Astrocyte (in vitro differentiated cells and primary cell): ENCODE measurements around the gene CWC27. TPM values are rescaled to one million over a fixed set of nuclear protein-coding genes. Genes with fewer than 3 reads are reported as not detected.

Source experiments
- DNase-seq: peaks from one replicate; pipeline ENCODE4 v3.0.0-alpha.2; 2010; ENCODE audit warnings: low read depth
- FAIRE-seq: peaks from 2 replicates; lab custom pipeline; 2011; peaks lifted over from hg19 to GRCh38; lab: Jason Lieb, UNC
- H2AFZ ChIP-seq: 2 replicates; pipeline ENCODE4 v1.6.0; 2012; ENCODE audit warnings: low read depth, low read length, inconsistent platforms
- H3K27ac ChIP-seq: 2 replicates; pipeline ENCODE4 v1.5.1; 2011; ENCODE audit warnings: low read depth, low read length, inconsistent platforms
- H3K27me3 ChIP-seq: 2 replicates; pipeline ENCODE4 v1.6.0; 2011; ENCODE audit warnings: low read length, inconsistent platforms; ENCODE audit not compliant: insufficient read depth
- H3K36me3 ChIP-seq: 2 replicates; pipeline ENCODE4 v1.5.1; 2011; ENCODE audit warnings: low read length, inconsistent platforms; ENCODE audit not compliant: insufficient read depth
- H3K4me1 ChIP-seq: 2 replicates; pipeline ENCODE4 v1.5.1; 2011; ENCODE audit warnings: low read length, inconsistent platforms; ENCODE audit not compliant: insufficient read depth
- H3K4me2 ChIP-seq: 2 replicates; pipeline ENCODE4 v1.6.0; 2012; ENCODE audit warnings: low read length, inconsistent platforms
- H3K4me3 ChIP-seq: 2 replicates; pipeline ENCODE4 v1.5.1; 2011; ENCODE audit warnings: low read depth, mild to moderate bottlenecking, low read length, inconsistent platforms; ENCODE audit not compliant: insufficient read depth
- H3K79me2 ChIP-seq: 2 replicates; pipeline ENCODE4 v1.6.0; 2012; ENCODE audit warnings: mild to moderate bottlenecking, low read length, inconsistent platforms; ENCODE audit not compliant: insufficient read depth
- H3K9ac ChIP-seq: 2 replicates; pipeline ENCODE4 v1.6.0; 2012; ENCODE audit warnings: mild to moderate bottlenecking, low read length, inconsistent platforms
- H3K9me3 ChIP-seq: 2 replicates; pipeline ENCODE4 v1.5.1; 2012; ENCODE audit warnings: low read depth, mild to moderate bottlenecking, low read length, inconsistent platforms; ENCODE audit not compliant: insufficient read depth
- H4K20me1 ChIP-seq: 2 replicates; pipeline ENCODE4 v1.6.0; 2012; ENCODE audit warnings: low read length, inconsistent platforms; ENCODE audit not compliant: insufficient read depth
- H3K27ac Mint-ChIP-seq: one replicate; pipeline ENCODE4 v1.8.0; 2021; ENCODE audit warnings: mild to moderate bottlenecking, mixed read lengths; ENCODE audit not compliant: unreplicated experiment
- H3K27me3 Mint-ChIP-seq: one replicate; pipeline ENCODE4 v1.8.0; 2021; ENCODE audit warnings: low read depth, mixed read lengths; ENCODE audit not compliant: unreplicated experiment
- H3K36me3 Mint-ChIP-seq: one replicate; pipeline ENCODE4 v1.8.0; 2021; ENCODE audit warnings: low read depth, mixed read lengths; ENCODE audit not compliant: unreplicated experiment
- H3K4me1 Mint-ChIP-seq: one replicate; pipeline ENCODE4 v1.8.0; 2021; ENCODE audit warnings: low read depth, mixed read lengths; ENCODE audit not compliant: unreplicated experiment
- H3K4me3 Mint-ChIP-seq: one replicate; pipeline ENCODE4 v1.8.0; 2021; ENCODE audit warnings: mild to moderate bottlenecking, moderate library complexity, mixed read lengths; ENCODE audit not compliant: unreplicated experiment
- H3K9me3 Mint-ChIP-seq: one replicate; pipeline ENCODE4 v1.8.0; 2021; ENCODE audit warnings: mild to moderate bottlenecking, mixed read lengths; ENCODE audit not compliant: unreplicated experiment
- CTCF ChIP-seq: IDR thresholded peaks from 2 replicates; pipeline ENCODE4 v1.5.1; 2011; ENCODE audit warnings: low read depth, mild to moderate bottlenecking, inconsistent platforms, low read length, moderate library complexity; ENCODE audit not compliant: insufficient read depth
- EZH2 ChIP-seq: IDR thresholded peaks from 2 replicates; pipeline ENCODE4 v1.6.1; 2012; ENCODE audit warnings: mild to moderate bottlenecking, low read length, inconsistent platforms; ENCODE audit not compliant: insufficient read depth
- total RNA-seq: library from RNA; stranded (reverse); gene quantifications from 2 replicates; pipeline ENCODE4 v1.2.1, GENCODE V29; 2021

The CWC27 gene
- total RNA-seq, 1 donor from 2014 or later: 25.7 TPM

- Histone ChIP-seq H3K27ac (no peak overlapping the region), H3K36me3 (peaks cover 25% of the 10 kb centered on the region), H2AFZ (no peak overlapping the region), H3K79me2 (peaks cover 21% of the 10 kb centered on the region), H3K9ac (no peak overlapping the region), H4K20me1 (peaks cover 6% of the 10 kb centered on the region), H3K9me3 (no peaks in the 10 kb centered on the region), H3K27me3 (no peaks in the 10 kb centered on the region), H3K4me2 (no peak overlapping the region), H3K4me3 (no peak overlapping the region), H3K4me1 (no peaks in the 10 kb centered on the region)
- Mint-ChIP-seq H3K27ac (no peak overlapping the region), H3K4me1 (no peaks in the 10 kb centered on the region), H3K36me3 (peaks cover 6% of the 10 kb centered on the region), H3K4me3 (no peak overlapping the region), H3K9me3 (peaks cover 2% of the 10 kb centered on the region), H3K27me3 (no peaks in the 10 kb centered on the region)
- DNase-seq (no peak), FAIRE-seq (no peak)
- TF ChIP-seq CTCF: no peak
- TF ChIP-seq EZH2: no peak
Measured at GRCh38 chr5:64727150-64727549, 41.6 kb upstream of the CWC27 start.

- H3K4me1 Mint-ChIP-seq: peaks cover 8% of the 10 kb centered on the region
- H3K27me3 Mint-ChIP-seq: no peaks in the 10 kb centered on the region
- no peak for TF ChIP-seq CTCF
- no peak for TF ChIP-seq EZH2
- H3K36me3 ChIP-seq: peaks cover 17% of the 10 kb centered on the region
- no peak overlapping the region for H3K4me3 ChIP-seq
- H3K36me3 Mint-ChIP-seq: peaks cover 2% of the 10 kb centered on the region
- H2AFZ ChIP-seq: no peak overlapping the region
- no peaks in the 10 kb centered on the region for H3K4me1 ChIP-seq
- no peaks in the 10 kb centered on the region for H3K27me3 ChIP-seq
- H4K20me1 ChIP-seq: no peaks in the 10 kb centered on the region
- H3K9me3 Mint-ChIP-seq: no peaks in the 10 kb centered on the region
- no peak overlapping the region for H3K4me2 ChIP-seq
- DNase-seq: no peak
- H3K79me2 ChIP-seq: peaks cover 8% of the 10 kb centered on the region
- no peaks in the 10 kb centered on the region for H3K9me3 ChIP-seq
- H3K27ac ChIP-seq: no peak overlapping the region
- no peak overlapping the region for H3K9ac ChIP-seq
- no peak for FAIRE-seq
- H3K4me3 Mint-ChIP-seq: no peak overlapping the region
- no peak overlapping the region for H3K27ac Mint-ChIP-seq
Measured at GRCh38 chr5:64742411-64742810, 26.3 kb upstream of the CWC27 start.

GRCh38 chr5:64742821-64743220 is 25.9 kb upstream of the CWC27 start:
- Histone ChIP-seq H3K4me2 (no peak overlapping the region), H3K27me3 (no peaks in the 10 kb centered on the region), H4K20me1 (no peaks in the 10 kb centered on the region), H3K79me2 (peaks cover 8% of the 10 kb centered on the region), H3K9ac (no peak overlapping the region), H3K4me1 (no peaks in the 10 kb centered on the region), H3K9me3 (no peaks in the 10 kb centered on the region), H3K36me3 (peaks cover 17% of the 10 kb centered on the region), H3K27ac (no peak overlapping the region), H2AFZ (no peak overlapping the region), H3K4me3 (no peak overlapping the region)
- H3K9me3 Mint-ChIP-seq: no peaks in the 10 kb centered on the region
- TF ChIP-seq CTCF: no peak
- no peak for TF ChIP-seq EZH2
- H3K4me1 Mint-ChIP-seq: peaks cover 8% of the 10 kb centered on the region
- no peak for FAIRE-seq
- H3K36me3 Mint-ChIP-seq: peaks cover 3% of the 10 kb centered on the region
- no peak overlapping the region for H3K27ac Mint-ChIP-seq
- no peak overlapping the region for H3K4me3 Mint-ChIP-seq
- H3K27me3 Mint-ChIP-seq: no peaks in the 10 kb centered on the region
- no peak for DNase-seq
